Mucosa of rectum (tissue), 2 donors: ENCODE data around the gene PHF21B.

Experiments
- H3K27ac ChIP-seq, 2 donors: one replicate each; pipeline ENCODE4 v1.7.0; 2013; ENCODE audit warnings: inconsistent platforms in 2 of 2, low read depth in 2 of 2, low read length in 2 of 2
- H3K27me3 ChIP-seq, 2 donors: one replicate each; pipeline ENCODE4 v1.7.0; 2013; ENCODE audit warnings: low read length in 2 of 2; ENCODE audit not compliant: control insufficient read depth in 2 of 2, insufficient read depth in 2 of 2
- H3K36me3 ChIP-seq, 2 donors: one replicate each; pipeline ENCODE4 v1.7.0; 2013; ENCODE audit warnings: low read length in 2 of 2; ENCODE audit not compliant: control insufficient read depth in 2 of 2, insufficient read depth in 2 of 2
- H3K4me1 ChIP-seq, 2 donors: one replicate each; pipeline ENCODE4 v1.7.0; 2013; ENCODE audit warnings: low read length in 2 of 2, mild to moderate bottlenecking in 1 of 2; ENCODE audit not compliant: control insufficient read depth in 2 of 2, insufficient read depth in 2 of 2
- H3K4me3 ChIP-seq, 2 donors: one replicate each; pipeline ENCODE4 v1.7.0; 2013; ENCODE audit warnings: low read length in 2 of 2
- H3K9ac ChIP-seq, 2 donors: one replicate each; pipeline ENCODE4 v1.7.0; 2013; ENCODE audit warnings: low read length in 2 of 2, low read depth in 1 of 2, mild to moderate bottlenecking in 1 of 2
- H3K9me3 ChIP-seq, 2 donors: one replicate each; pipeline ENCODE4 v1.7.0; 2013; ENCODE audit warnings: low read length in 2 of 2; ENCODE audit not compliant: control insufficient read depth in 2 of 2
- donor health status: healthy.
- donor health status: Normal muscosa, but diverticular disease.

The PHF21B gene

DNA sequence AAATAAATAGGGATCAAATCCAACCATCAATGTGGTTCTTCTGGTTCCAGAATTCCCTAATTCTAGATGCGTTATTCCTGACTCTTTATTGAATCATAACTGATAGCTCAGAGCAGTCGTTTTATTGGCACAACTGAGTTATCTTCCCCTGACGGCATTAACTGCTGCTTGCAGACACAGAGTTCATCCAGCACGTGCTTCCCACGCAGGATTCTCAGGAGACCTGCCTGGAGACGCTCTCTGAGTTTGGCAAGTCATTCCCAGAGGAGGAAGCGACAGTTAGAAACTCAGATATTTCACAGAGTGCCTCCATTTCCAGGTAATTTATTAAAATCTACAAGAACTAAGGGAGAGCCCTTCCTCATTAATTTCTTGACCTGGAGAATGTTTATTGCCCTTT, 35.4 kb upstream of the PHF21B start:
- Histone ChIP-seq H3K27ac (no peak overlapping the region), H3K36me3 (no peaks in the 10 kb centered on the region), H3K9ac (no peak overlapping the region), H3K4me3 (no peak overlapping the region), H3K9me3 (no peaks in the 10 kb centered on the region), H3K27me3 (no peaks in the 10 kb centered on the region), H3K4me1 (no peaks in the 10 kb centered on the region)

DNA sequence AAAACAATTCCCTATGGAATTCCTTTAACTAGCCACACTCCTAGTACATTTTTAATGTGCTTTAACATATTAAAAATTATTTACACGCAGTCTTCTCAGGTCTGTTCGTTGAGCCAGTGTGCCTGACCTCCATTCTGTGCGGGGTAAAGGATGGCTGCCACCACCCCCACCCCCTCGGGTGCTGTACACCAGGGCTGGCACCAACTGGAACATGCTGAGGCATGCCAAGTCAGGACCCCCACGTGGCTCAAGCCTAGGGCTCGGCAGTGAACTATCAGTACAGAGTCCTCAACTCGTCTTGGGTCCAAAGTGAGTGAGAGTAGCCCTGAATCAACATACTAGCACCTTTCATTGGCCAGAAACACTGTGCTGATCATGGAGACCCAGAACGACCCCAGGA, 32.5 kb upstream of the PHF21B start:
- H3K27ac ChIP-seq = no peak overlapping the region
- H3K4me1 ChIP-seq = no peaks in the 10 kb centered on the region
- no peaks in the 10 kb centered on the region for H3K9me3 ChIP-seq
- no peak overlapping the region for H3K4me3 ChIP-seq
- H3K9ac ChIP-seq = no peak overlapping the region
- H3K36me3 ChIP-seq = no peaks in the 10 kb centered on the region
- H3K27me3 ChIP-seq = no peaks in the 10 kb centered on the region

DNA sequence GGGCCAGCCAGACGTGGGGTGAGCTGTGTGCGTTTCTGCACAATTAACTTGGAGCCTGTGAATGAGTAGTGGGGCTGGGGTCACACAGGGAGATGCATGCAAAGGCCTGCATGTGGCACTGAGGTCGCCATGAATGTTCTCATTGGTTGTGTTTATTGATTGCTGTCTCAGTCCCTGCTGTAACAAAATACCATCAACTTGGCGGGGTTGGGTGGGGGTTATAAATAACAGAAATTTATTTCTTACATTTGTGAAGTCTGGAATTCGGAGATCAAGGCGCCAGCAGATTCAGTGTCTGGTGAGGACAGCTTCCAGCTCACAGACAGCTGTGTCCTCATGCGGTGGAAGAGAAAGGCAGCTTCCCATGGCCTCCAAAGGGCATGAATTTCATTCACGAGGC, 29.3 kb upstream of the PHF21B start:
- H3K9ac ChIP-seq = no peak overlapping the region
- no peaks in the 10 kb centered on the region for H3K4me1 ChIP-seq
- no peaks in the 10 kb centered on the region for H3K9me3 ChIP-seq
- no peak overlapping the region for H3K4me3 ChIP-seq
- no peak overlapping the region for H3K27ac ChIP-seq
- no peaks in the 10 kb centered on the region for H3K27me3 ChIP-seq
- no peaks in the 10 kb centered on the region for H3K36me3 ChIP-seq

DNA sequence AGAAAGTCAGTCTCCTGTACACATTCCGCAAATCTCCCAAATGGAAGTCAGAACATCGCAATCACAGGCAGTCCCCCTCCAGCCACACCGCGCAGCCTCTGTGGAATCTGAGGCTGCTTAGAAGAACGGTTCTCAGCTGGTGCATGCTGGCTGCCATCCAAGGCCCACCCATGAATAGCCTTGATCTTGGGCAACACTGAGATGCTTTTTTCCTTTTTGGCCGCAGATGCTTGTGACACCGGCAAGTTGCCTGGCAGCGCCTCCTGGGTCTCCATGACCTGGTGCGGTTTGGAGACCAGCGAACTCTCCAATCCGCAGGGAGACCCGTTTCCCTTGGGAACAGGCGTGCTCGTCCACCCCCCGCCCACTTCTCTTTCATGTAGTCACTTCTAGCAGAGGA, 26.3 kb upstream of the PHF21B start:
- Histone ChIP-seq H3K4me1 (no peaks in the 10 kb centered on the region), H3K27me3 (no peaks in the 10 kb centered on the region), H3K9me3 (no peaks in the 10 kb centered on the region), H3K9ac (no peak overlapping the region), H3K36me3 (no peaks in the 10 kb centered on the region), H3K4me3 (no peak overlapping the region), H3K27ac (no peak overlapping the region)

DNA sequence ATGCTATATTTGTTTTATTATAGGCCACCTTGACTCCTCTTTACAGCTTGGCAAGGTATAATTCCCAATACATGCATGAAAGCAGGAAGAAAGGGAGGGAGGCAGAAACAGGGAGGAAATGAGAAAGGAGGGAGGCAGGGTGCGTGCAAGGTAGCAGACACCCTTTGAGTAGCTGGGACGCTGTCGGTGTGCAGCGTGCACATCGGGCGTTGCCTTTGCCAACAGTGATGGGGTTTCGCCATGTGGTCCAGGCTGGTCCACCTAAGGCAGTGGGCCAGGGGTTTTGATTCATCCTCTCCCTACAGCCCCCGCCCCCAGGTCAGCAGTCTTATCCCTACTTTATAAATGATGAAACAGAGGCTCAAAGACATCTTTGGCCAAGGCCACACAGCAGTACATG, 25.0 kb upstream of the PHF21B start:
- Histone ChIP-seq H3K4me1 (no peaks in the 10 kb centered on the region), H3K27ac (no peak overlapping the region), H3K9ac (no peak overlapping the region), H3K27me3 (no peaks in the 10 kb centered on the region), H3K4me3 (no peak overlapping the region), H3K36me3 (no peaks in the 10 kb centered on the region), H3K9me3 (no peaks in the 10 kb centered on the region)

DNA sequence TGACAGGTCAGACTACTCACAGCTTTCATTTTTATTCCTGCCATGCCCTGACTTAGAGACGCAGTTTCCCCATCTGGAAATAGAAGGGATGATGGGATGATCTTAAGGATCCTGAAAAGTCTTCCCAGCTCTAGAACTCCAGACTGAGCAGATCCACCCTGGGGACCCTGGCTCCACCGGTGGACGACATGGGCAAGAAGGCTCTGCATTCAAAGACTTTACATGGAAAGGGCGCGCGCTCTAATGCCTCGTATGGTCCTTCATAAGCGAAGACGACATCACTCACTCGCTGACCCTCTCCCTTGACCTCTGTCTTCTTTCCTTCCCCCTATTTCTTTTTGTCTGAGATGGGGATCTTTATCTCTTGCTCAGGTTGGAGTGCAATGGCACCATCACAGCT, 24.4 kb upstream of the PHF21B start:
- H3K4me1 ChIP-seq = no peaks in the 10 kb centered on the region
- H3K27ac ChIP-seq = no peak overlapping the region
- H3K4me3 ChIP-seq = no peak overlapping the region
- H3K27me3 ChIP-seq = no peaks in the 10 kb centered on the region
- no peak overlapping the region for H3K9ac ChIP-seq
- no peaks in the 10 kb centered on the region for H3K9me3 ChIP-seq
- no peaks in the 10 kb centered on the region for H3K36me3 ChIP-seq

DNA sequence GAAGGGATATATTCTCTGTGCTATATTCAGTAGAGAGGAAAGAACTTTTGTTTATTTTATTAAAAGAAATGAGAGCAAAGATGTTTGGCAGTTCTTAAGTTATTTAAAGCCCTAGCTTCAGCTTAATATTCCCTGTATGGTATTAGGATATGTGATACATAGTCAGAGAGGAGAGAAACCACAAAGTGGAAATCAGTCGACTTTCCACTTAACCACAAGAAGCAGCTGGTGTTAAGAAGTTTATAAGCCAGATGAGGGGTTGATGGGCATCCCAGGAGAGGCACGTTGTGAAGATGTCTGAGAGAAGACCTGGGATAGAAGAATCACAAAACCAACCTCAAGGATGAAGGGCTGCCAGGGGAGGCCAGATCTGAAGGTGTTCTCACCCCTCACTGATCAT, 23.3 kb upstream of the PHF21B start:
- Histone ChIP-seq H3K9ac (no peak overlapping the region), H3K4me3 (no peak overlapping the region), H3K4me1 (no peaks in the 10 kb centered on the region), H3K27ac (no peak overlapping the region), H3K36me3 (no peaks in the 10 kb centered on the region), H3K9me3 (no peaks in the 10 kb centered on the region), H3K27me3 (peaks cover 0 to 3% of the 10 kb centered on the region in 2 donors)

DNA sequence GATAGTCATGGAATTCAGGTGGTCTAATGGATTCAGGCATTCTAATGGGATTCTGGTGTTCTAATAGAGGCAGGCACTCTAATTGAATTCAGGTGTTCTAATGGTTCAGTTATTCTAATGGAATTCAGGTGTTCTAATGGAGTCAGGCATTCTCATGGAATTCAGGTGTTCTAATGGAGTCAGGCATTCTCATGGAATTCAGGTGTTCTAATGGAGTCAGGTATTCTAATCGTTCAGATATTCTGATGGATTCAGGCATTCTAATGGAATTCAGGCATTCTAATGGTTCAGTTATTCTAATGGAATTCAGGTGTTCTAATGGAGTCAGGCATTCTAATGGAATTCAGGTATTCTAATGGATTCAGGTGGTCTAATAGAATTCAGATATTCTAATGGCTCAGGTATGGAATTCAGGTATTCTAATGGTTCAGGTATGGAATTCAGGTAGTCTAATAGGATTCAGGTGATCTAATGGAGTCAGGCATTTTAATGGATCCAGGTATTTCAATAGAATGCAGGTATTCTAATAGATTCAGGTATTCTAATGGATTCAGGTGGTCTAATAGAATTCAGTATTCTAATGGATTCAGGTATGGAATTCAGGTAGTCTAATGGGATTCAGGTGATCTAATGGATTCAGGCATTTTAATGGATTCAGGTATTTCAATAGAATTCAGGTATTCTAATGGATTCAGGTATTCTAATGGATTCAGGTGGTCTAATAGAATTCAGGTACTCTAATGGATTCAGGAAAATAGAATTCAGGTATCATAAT, 22.0 kb upstream of the PHF21B start:
- H3K36me3 ChIP-seq = no peaks in the 10 kb centered on the region
- no peak overlapping the region for H3K4me3 ChIP-seq
- H3K9ac ChIP-seq = no peak overlapping the region
- H3K4me1 ChIP-seq = no peaks in the 10 kb centered on the region
- no peaks in the 10 kb centered on the region for H3K9me3 ChIP-seq
- H3K27me3 ChIP-seq = peaks cover 0 to 3% of the 10 kb centered on the region in 2 donors
- no peak overlapping the region for H3K27ac ChIP-seq

DNA sequence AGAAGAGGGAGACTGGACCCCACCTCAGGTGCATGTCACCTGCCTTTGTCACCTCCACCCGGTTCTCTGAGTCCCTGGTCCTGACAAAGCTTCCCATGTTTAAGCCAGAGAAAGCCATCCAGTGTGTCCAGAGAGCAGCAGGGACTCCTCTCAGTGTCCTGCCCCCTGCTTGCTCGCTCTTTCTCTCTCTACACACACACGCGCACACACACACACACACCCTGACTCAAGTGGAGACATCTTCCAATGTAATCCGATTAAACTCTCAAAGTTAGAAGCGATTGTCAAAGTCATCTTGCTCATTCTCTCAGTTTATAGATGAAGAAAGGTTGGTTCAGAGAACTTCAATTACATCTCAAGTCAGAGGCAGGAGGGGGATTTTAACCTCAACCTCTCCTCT, 19.7 kb upstream of the PHF21B start:
- Histone ChIP-seq H3K4me3 (no peak overlapping the region), H3K27me3 (peaks cover 0 to 3% of the 10 kb centered on the region in 2 donors), H3K9ac (no peak overlapping the region), H3K27ac (no peak overlapping the region), H3K36me3 (no peaks in the 10 kb centered on the region), H3K9me3 (no peaks in the 10 kb centered on the region), H3K4me1 (no peaks in the 10 kb centered on the region)

DNA sequence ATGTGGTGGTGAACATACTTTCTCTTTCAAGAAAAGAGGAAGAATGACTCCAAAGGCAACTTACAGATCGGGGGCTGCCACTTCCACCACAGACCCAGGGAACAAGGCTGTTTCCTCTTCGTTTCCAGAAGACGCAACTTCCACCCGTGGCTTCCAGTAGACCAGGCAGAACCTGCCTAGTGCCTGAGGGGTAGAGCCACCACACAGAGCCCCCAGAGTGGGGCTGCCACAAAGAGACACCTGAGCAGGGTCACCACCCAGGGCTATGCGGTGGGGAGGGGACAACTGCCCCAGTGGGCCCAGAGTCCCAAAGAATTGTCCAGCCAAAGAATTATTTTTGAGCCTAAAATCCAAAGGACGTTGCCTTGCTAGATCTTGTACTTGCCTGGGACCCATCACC, 16.7 kb upstream of the PHF21B start:
- Histone ChIP-seq H3K4me1 (no peaks in the 10 kb centered on the region), H3K9me3 (no peaks in the 10 kb centered on the region), H3K27ac (no peak overlapping the region), H3K9ac (no peak overlapping the region), H3K27me3 (peaks cover 3 to 4% of the 10 kb centered on the region in 2 donors), H3K36me3 (no peaks in the 10 kb centered on the region), H3K4me3 (no peak overlapping the region)
